Activated CD4-positive, CD25-positive, alpha-beta regulatory T cell (primary cell): ENCODE data around the gene MTFP1.
"Not testable (repeated sequence)": the region's sequence is repeated elsewhere in the genome, so short reads cannot be mapped to it uniquely, and the experiment has no call there.

Experiments used
- DNase-seq, 4 experiments: peaks; one replicate each; lab custom pipeline; 2025; lab: John Stamatoyannopoulos, UW

Gene MTFP1, protein sequence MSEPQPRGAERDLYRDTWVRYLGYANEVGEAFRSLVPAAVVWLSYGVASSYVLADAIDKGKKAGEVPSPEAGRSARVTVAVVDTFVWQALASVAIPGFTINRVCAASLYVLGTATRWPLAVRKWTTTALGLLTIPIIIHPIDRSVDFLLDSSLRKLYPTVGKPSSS

DNA sequence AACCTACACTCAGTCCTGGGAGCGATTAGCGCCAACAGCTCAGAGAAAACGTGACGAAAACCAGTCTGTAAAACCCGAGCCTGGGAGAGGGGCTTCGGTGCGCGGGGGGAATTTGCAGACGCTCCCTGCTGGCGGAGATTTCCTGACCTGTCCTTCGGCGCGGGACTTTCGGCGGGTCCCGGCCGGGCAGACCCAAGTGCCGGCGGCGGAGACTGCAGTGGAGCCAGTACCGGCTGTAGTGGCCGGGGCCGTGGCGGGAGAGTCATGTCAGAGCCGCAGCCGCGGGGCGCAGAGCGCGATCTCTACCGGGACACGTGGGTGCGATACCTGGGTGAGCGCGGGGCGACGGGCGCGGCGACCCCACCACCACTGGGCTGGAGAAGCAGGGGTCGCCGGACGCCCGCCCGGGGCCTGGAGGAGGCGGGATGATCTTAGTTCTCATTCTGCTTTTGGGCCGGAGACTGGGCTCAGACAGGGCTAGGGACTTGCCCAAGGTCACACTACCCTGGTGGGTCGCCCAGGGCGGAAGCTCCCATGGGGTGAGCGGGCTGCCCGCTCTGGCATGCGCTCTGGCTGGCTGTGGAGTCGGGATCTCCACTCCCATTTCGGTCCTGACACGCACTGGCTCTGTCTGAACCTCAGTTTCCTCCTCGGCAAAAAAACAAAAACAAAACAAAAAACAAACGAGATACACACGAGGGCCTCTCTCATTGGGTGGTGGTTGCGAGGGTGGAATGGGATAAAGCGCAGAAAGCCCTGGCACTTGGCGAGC is at the start of gene MTFP1:
Gene MTFP1, plus strand, starts transcription at position 153 of the 772 bp plus-strand sequence. Its CDS starts 112 bp downstream, at position 265.
- DNase-seq, result peak in 2 of 4 experiments; percentile 34 to 38

DNA sequence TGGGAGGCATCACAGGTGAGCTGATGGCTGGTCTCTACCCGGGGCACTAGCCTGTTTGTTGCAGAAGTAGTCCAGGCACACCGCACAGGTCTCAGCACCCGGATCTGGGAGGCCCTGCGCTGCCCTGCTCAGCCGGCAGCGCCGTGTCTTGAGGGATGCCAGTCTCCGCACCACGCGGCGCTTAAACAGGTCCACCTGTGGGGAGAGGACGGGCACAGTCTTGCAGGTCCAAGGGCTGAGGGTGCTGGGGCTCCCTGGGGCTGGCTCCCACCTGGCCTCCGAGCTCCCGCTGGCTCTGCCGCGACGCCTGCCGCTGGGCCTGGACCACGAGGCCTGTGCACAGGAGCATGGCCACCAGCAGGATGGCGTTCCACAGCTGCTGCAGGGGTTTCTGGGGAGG is 45.6 kb upstream of the MTFP1 start:
- no peak for DNase-seq

DNA sequence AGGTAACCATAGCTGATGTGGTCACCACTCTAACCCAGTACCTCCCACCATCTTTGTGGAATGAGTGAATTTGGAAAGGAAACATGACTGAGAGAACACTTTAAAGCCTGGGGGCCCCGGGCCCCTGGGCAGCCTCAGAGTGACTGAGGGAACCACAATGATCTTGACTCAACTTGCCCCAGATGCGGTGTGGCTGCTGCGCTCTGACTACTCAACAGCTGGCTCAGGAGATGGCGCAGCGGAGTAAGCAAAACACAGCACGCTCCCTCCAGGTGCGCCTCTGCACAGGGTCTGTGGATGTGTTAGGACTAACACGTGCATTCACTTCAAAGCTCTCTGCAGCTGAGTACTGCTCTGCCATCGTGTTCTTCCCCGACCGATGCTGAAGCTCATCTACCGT is 44.3 kb upstream of the MTFP1 start:
- DNase-seq, result no peak

DNA sequence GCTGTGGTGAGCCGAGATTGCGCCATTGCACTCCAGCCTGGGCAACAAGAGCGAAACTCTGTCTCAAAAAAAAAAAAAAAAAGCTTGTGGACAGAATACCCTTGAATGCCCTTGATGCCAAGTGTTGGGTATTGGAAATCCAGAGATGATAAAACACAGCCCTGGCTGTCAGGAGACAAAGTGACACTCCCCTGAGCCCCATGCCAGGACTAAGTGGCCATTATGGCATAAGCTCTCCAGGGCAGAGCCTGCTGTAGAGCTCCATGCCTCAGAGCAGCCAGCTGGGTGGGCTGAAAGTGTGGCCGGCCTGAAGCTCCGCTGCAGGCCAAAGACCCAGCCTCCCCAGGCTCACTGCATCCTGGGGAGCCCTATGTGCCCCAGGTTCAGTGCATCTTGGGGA is 43.2 kb upstream of the MTFP1 start:
- DNase-seq, result no peak

DNA sequence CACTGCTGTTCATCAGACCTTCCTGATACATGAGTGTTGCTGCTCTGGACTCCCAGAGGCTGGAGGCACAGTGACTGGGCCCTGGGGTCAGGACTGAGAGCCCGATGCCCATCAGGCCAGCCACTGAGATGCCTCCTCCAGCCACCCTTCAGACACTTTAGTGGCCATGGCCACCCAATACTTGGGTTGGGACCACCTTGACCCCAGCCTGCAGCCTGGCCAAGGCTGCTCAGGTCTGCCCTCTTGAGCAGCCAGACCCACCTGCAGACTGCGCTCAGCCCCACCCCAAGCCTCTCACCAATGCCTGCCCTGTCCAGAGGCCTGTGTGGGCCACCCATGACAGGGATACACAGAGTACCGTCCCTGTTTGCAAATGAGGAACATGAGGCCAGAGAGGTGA is 42.5 kb upstream of the MTFP1 start:
- no peak for DNase-seq

DNA sequence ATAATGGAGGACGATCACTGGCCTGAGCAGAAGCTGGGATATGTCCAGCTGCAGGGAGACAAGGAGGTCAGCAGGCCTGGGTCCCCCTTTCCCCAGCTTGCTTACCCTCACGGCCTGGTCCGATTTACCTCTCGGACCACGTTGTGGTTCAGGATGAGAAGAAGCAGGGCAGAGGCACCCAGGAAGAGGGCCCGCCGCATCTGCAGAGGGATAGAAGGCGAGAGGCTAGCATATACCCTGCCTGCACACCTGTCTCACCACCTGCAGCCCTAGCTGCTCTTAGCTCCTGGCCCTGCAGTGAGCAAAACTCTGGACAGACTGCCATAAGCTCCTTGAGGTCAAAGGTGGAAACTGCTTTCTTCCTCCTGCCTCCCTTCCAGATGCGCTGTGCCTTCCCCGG is 39.6 kb upstream of the MTFP1 start:
- DNase-seq, result no peak

DNA sequence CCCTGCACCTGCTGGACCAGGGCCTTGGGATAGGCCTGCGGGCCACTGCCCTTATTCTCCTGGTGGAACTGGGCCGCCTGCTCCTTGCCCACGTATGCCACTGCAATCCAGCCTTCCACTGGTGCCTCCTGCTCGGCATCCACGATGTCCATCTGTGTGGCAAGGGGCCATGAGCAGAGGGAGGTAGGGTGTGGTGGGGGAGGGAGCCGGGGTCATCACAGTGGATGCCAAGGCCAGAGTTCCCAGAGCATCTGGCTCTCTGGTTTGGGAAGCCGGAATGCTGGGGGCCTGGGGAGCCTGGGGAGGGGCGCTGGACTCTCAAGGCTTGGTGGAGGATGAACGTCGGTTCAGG is 39.0 kb upstream of the MTFP1 start:
- no peak for DNase-seq

DNA sequence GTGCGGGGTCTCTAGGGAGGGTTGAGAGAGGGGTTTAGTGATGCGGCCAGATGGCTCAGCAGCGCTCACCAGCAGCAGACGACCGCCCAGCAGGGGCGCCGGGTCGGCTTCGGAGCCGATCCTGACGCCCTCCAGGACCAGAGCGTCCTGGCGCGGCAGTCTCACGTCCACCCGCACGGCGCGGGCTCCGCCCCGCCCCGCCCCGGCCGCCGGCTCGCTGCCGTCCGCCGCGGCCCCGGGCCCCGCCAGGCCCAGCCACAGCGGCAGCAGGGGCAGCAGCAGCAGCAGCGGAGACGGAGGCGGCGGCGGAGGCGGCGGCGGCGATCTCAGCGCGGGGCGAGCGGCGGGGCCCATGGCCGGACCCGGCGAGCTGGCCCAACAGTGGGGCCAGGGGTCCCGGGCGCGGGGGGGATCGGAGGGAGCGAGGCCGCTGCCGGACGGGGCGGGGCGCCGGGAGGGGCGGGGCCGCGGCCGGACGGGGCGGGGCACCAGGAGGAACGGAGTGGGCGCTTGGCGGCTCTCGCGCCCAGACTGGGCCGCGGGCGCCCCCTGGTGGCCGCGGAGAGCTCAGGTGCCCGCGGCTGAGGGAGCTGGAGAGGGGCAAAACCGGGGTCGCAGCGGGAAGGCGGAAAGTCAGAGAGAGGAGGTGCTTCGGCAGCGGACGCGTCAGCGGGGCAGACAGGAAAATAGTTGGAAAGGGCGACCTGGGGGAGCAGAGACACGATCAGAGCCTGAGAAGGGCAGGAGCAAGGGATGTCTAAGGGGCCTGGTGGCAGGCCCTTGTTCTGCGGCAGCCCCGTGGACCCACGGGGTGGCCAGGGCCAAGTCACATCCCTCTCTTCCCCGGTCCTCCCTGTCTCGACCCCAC is 38.4 kb upstream of the MTFP1 start, which contains the start of gene RNF215:
Gene RNF215, minus strand, starts transcription at position 452 of the 868 bp plus-strand sequence. Its CDS starts 98 bp downstream, at position 354.
- DNase-seq, result peak; percentile 63 to 68 (median 67)

DNA sequence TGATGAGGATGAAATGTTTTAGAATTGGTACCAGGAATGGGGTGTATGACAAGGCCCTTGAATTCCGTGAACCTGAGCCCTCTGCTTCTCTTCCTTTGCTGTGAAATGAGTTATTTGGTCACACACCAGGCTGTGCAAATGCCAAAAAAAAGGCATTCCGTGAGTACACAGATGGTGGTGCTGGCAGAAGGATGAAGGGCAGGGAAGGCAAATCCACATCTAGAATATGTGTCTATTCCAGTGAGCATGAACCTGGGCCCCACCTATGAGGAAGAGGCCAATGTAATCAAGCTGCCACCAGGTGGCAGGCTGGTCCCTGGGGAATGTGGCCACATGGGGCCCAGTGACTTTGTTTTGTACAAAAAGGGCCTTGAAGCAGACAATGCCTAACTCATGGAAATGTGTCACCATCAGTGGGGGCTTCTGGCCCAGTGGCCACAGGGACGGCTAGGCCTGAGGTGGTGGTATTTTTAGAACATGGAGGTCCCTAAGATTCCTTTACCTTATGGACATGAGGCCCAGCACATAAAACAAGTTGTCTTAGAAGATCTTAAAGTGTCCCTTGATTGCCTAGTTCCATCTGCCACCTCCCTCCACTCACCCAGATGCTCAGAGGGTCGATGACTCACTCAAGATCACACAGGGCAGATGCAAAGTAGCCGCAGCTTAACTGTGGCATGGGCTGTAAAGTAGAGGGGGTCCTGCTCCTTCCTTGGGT is 34.4 kb upstream of the MTFP1 start:
- peak; percentile 45 to 66 (median 62) for DNase-seq

DNA sequence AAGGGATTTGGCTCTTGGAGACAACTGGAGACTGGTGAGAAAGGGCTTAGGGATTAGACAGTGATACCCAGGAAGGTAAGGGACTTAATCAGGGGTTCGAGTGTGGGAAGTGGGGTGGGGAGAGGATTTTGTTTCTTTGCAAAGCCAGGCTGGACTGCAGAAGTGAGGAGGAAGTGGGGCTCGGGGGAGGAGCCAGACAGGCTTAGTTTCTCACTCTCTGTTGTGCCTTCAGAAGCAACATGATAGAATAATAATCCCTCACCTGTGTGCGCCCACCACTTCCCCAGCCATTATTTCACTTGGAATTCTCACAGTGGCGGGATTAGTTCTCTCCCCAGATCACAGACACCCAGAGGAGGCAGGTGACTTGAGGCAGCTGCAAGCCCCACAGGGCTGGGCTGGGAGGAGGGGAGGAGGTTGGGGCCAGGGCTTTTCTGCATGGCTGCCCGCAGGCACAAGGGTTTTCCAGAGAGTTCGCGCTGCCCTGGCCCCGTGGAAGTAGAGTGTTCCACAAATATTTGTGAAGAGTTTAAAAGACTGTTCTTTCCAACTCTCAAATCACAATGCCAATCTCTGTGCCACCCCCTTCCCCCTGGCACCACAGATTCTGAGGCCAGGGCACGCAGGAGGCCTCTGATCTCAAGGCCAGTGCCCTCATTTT is 32.8 kb upstream of the MTFP1 start:
- no peak for DNase-seq

DNA sequence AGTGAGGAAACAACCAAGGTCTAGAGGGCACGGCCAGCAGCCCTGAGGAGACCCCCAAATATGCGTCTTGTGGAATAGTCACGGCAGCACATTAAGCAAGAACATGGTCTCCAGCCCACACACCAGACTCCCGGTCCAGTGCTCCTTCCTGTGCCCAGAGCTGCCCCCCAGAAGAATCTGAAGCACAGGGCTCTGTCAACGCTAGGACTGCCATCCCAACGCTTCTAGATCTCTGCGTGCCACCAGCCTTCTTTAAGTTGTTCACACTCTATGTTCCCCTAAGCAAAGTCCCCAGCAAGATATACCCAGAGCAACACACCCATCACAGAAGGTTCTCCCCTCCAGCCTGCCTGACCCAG is 32.3 kb upstream of the MTFP1 start:
- no peak for DNase-seq

DNA sequence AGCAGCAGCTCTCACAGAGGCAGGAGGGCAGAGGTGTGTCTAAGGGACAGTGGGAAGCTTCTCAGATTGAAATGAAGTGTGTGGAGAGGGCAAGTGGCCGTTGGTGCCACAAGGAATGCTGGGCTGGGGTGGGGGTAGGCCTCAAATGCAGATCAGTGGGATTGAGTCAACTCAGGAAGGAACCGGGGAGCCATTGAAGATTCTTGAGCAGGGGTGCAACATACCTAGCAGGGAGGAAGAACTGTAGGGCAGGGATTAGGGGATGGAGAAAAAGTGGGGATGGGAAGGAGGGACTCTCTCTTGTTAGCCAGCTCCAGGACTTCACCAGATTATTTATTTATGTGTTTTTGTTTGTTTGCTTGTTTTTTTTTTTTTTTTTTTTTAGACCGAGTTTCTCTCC is 31.7 kb upstream of the MTFP1 start:
- DNase-seq, result no peak

DNA sequence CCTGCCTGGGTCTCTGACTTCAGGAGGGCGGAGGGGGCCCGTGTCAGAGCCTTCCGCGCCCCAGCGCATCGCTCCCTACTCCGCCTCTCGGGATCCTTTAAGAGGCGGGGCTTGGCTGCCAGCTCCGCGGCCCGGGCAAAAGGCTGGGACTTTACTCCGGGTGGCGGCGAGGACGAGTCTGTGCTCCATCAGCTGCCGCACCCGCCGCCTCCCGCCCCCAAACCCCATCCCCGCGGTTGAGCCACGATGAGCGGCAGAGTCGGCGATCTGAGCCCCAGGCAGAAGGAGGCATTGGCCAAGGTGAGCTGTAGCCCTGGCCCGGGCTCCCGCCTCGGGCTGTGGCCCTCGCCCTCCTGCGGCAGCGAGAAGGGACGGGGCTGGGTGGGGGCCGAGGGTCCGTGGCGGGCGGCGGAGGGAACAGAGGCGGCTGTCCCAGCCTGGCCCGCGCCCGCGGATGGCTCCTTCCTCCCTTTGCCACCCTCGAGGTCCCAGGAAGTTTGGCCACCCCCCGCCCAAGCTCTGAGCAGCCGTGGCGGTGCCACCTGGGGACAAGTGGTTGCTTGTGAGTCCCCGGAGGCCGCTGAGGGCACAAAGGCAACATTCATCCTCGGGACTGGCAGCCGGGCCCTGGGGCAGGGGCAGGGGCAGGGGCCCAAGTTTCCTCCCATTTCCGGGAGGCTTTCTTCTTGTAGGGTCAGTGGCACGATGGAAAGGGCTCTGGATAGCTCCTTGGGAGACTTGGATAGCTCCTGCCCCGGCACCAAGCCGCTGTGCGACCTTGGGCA is 28.5 kb upstream of the MTFP1 start, which contains the start of gene SEC14L2:
Gene SEC14L2, plus strand, starts transcription at position 148 of the 785 bp plus-strand sequence. Its CDS starts 99 bp downstream, at position 247.
- DNase-seq, result peak in 2 of 4 experiments; percentile 9 to 11

DNA sequence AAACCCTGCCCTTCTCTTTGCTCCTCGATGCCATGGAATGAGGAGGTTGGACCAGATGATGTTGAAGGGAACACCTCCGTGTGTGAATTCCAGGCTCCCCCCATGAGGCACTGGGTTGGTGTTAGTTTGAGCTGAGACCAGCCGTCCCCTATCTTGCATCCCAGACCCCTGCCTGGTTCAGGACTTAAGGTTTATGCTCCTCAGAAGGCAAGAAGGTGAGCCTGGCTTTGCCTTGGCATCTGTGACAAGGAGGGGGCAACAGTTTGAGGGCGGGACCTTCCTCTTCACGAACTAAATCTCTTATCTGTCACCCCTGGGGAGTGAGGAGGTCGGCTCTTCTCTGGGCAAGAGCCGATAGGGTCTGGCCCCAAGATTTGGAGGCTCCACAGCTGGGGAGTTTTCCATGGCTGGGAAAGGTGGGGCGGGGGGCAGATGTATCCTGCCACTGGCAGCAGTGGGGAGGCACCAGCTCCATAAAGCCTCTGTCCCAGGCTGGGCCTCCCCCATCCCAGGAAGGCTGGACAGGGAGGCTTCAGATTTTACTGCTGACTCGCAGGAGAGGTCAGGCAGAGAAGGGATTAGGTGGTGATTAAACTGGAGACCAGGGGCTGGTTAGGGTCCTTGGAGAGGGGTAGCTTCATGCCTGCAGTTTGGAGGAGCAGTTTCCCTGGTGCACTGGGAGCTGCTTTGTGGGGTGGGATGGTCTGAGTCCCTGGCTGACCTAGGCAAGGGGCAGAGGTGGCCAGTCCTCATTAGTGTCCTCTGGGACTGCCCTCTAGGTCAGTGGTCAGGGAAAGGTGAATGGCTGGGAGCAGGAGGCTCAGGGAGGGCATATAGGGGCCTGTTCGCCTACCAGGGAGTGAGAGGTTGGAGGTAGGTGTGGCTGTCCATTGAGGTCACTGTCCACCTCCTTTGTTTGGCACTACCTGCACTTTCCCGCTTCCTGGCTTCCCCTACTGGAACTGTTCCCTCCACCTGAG is 27.6 kb upstream of the MTFP1 start:
- no peak for DNase-seq

DNA sequence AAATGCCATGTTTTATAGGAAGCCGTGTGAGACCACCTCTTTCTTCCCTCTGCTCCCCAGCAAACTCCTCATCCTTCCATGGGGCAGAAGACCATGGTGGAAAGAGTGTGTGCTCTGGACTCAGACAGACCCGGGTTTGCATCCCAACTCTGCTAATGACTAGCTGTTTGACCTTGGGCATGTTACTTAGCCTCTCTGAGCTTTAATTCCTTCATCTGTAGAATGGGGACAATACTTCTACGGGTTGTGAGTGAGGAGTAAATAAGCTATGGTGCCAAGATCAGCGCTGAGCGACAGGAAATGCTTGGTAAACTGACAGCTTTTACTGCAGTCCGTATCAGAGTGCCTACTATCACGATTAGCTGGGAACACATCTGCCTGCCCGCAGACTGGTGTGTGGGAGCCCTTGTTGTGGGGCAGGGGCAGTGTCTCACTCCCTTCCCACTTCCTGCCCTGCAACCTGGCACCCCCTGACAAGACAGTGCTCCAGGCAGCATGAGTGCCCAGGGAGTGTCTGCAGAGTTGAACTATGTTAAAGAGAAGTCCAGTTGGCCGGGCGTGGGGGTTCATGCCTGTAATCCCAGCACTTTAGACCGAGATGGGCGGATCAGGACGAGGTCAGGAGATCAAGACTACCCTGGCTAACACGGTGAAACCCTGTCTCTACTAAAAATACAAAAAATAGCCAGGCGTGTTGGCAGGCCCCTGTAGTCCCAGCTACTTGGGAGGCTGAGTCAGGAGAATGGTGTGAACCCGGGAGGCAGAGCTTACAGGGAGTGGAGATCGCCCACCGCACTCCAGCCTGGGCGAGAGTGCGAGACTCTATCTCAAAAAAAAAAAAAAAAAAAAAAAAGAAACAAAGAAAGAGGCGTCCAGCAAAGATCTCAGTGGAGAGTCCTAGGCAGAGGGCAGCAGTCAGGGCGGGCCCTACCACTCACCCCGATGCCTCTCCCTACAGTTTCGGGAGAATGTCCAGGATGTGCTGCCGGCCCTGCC is 26.6 kb upstream of the MTFP1 start:
- DNase-seq, result no peak

DNA sequence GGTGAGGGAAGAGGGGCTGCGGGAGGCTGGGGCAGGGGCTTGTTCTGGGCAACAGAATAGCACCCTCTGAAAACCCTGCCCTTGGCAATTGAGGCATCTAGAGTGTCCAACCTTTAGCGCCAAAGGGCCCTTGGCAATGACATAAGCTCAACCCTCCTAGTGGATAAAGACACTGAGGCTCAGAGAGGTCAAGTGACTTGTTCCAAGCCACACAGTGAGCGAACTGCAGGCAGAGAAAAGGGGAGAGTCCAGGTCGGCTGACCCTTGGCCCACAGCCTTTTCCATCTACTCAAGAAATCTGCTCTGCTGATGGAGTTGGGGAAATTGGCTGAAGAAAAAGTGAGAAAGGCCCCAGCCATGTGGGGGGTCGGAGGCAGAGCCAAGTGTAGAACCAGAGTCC is 25.9 kb upstream of the MTFP1 start:
- DNase-seq, result no peak

DNA sequence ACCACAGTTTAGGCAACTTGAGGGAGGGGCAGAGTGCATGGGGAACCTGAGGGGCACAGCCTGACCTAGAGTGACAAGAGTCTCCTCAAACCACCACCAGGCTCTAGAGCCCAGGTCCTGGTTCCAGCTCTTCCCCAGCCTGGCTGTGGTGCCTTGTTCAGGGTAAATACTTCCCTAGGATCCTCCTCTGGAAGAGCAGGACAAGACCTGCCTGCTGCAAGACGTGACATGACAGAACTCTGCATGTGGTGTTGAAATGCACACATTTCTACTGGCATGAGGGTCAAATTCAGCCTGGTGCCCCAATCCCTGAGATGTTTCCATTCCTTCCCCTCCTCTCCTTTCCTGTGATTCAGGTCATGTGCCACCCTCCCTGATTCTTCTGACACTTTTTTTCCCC is 25.4 kb upstream of the MTFP1 start:
- no peak for DNase-seq

DNA sequence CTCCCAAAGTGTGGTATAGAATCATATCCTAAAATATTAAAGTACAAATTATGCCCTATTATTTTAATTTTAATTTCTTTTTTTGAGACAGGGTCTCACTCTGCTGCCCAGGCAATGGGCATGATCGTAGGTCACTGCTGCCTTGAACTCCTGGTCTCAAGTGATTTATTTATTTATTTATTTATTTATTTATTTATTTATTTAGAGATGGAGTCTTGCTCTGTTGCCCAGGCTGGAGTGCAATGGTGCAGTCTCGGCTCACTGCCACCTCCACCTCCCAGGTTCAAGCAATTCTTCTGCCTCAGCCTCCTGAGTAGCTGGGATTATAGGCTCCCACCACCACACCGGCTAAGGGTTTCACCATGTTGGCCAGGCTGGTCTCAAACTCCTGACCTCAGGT is 24.5 kb upstream of the MTFP1 start:
- DNase-seq, result not testable (repeated sequence)
